Mesenteric fat pad (tissue), 1 donor: ENCODE results near the gene CCDC178. TPM values are rescaled to one million over a fixed set of nuclear protein-coding genes. Genes with fewer than 3 reads are reported as not detected.
A peak's percentile ranks its signal among the peaks of the same experiment; 100 is the strongest.
"Not testable (repeated sequence)": the region's sequence is repeated elsewhere in the genome, so short reads cannot be mapped to it uniquely, and the experiment has no call there.

Experiments used
- DNase-seq: peaks from one replicate; pipeline ENCODE4 v3.0.0-alpha.2; 2020; ENCODE audit warnings: low spot score
- long read RNA-seq: library from polyadenylated mRNA; unstranded; transcript quantifications from one replicate; pipeline ENCODE4 v2.0.0, GENCODE V29; 2020
- total RNA-seq: library from RNA; stranded (reverse); fragmentation: NEBNext Ultra II Directional; extraction: Animal tissue kit (Norgen Biotek cat#: 25700); gene quantifications from one replicate; pipeline ENCODE4 v1.2.1, GENCODE V29; 2021
- donor health status: DM: yes; HTN: yes; CAD: no.

CCDC178 gene
- total RNA-seq = 3.7 TPM
- long read RNA-seq, partial matches to known transcripts = 3 of 13 reads
- long read RNA-seq, other reads (novel, unspliced or antisense) = 6 of 13 reads

GRCh38 chr18:33440060-33441043 lies at the start of gene CCDC178:
Gene CCDC178, minus strand, starts transcription at chr18:33440721. Its CDS starts 28,633 bp downstream, at chr18:33412088.
- DNase-seq = peak; percentile 89

GRCh38 chr18:33483908-33484307 lies 43.4 kb upstream of the CCDC178 start:
- DNase-seq = no peak

GRCh38 chr18:33472509-33472908 lies 32.0 kb upstream of the CCDC178 start:
- DNase-seq = no peak

- no peak for DNase-seq
Observed at GRCh38 chr18:33470216-33470615, 29.7 kb upstream of the CCDC178 start.

- DNase-seq = no peak
Observed at GRCh38 chr18:33469699-33470098, 29.2 kb upstream of the CCDC178 start.

GRCh38 chr18:33467531-33467930 lies 27.0 kb upstream of the CCDC178 start:
- DNase-seq = no peak

- no peak for DNase-seq
Observed at GRCh38 chr18:33466822-33467221, 26.3 kb upstream of the CCDC178 start.

- DNase-seq = no peak
Observed at GRCh38 chr18:33460681-33461080, 20.2 kb upstream of the CCDC178 start.

GRCh38 chr18:33459612-33460011 lies 19.1 kb upstream of the CCDC178 start:
- DNase-seq = no peak

GRCh38 chr18:33446604-33447003 lies 6.1 kb upstream of the CCDC178 start:
- DNase-seq = no peak

- DNase-seq = no peak
Observed at GRCh38 chr18:33444709-33445108, 4.2 kb upstream of the CCDC178 start.

- DNase-seq = no peak
Observed at GRCh38 chr18:33432857-33433256, 7.7 kb downstream of the CCDC178 start.

GRCh38 chr18:33427549-33427948 lies 13.0 kb downstream of the CCDC178 start:
- no peak for DNase-seq

GRCh38 chr18:33424266-33424946 lies 16.1 kb downstream of the CCDC178 start:
- DNase-seq = no peak

GRCh38 chr18:33421225-33421624 lies 19.3 kb downstream of the CCDC178 start:
- no peak for DNase-seq

GRCh38 chr18:33404244-33404873 lies 36.2 kb downstream of the CCDC178 start:
- no peak for DNase-seq

GRCh38 chr18:33398939-33399338 lies 41.6 kb downstream of the CCDC178 start:
- not testable (repeated sequence) for DNase-seq

GRCh38 chr18:33375829-33376228 lies 64.7 kb downstream of the CCDC178 start:
- no peak for DNase-seq

GRCh38 chr18:33372442-33372841 lies 68.1 kb downstream of the CCDC178 start:
- no peak for DNase-seq

GRCh38 chr18:33369711-33370449 lies 70.6 kb downstream of the CCDC178 start:
- no peak for DNase-seq

GRCh38 chr18:33356735-33357134 lies 83.8 kb downstream of the CCDC178 start:
- no peak for DNase-seq
